Islet precursor cell (in vitro differentiated cells): ENCODE data around the gene GRIK4.

Experiments used
- DNase-seq: peaks from one replicate; pipeline ENCODE4 v3.0.0-alpha.2; 2018

GRIK4 gene

DNA sequence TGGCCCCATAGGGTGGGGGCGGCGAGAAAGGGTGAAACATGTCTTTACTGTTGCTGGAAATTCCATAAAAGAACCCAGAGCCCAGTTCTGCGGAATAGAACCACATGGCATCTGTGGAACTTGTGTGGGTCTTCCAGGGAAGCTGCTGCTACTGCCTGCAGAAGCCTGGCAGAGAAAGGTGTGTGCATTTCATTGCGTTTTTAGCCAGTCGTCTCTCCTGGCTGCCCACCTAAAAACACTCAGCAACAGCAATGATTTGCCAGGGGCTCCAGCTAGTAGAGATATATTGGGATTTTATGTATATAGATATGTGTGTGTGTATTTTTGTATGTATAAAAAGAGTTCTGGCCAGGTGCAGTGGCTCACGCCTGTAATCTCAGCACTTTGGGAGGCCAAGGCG lies 385.1 kb downstream of the GRIK4 start:
- no peak for DNase-seq

- DNase-seq = no peak
Measured at GRCh38 chr11:120898568-120898967, 387.0 kb downstream of the GRIK4 start.

- DNase-seq = no peak
Measured at GRCh38 chr11:120899720-120900119, 388.2 kb downstream of the GRIK4 start.

DNA sequence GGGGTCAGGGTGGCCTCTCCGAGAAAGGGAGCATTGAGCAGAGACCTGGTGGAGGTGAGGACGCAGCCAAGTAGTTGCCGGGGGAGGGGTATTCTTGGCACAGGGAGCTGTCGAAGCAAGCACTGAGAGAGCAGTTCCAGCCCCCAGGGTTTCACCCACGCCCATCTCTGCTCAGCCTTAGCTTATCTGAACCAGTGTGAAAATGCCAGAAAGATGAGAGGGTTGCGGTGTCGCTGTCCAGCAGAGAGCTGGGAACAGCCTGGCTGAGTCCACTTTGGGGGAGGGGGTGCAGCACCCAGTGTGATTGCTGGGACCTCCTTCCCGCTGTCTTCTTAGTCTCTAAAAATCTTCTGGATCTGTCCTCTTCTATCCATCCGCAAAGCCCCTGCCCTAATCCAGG lies 389.1 kb downstream of the GRIK4 start:
- peak; percentile 82 for DNase-seq

- DNase-seq = no peak
Measured at GRCh38 chr11:120903686-120904085, 392.1 kb downstream of the GRIK4 start.

DNA sequence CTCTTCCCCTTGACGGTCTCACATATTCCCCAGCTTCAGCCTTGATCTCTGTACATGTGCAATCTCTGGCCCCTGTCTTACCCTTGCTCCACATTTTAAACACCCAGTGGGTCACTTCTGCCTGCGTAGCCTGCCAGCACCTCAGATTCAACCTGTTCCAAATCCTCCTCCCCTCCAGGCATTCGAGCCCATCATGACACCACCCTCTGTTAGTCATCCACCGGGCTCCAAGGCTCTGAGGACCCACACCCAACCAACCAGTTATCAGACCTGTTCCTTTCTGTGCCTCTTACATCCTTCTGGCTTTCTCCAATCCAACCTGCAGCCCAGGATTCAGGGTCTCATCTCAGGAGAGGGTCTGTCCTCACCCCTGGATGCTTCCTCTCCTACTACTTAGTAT lies 392.6 kb downstream of the GRIK4 start:
- no peak for DNase-seq

GRCh38 chr11:120906766-120907165 lies 395.2 kb downstream of the GRIK4 start:
- DNase-seq = no peak

DNA sequence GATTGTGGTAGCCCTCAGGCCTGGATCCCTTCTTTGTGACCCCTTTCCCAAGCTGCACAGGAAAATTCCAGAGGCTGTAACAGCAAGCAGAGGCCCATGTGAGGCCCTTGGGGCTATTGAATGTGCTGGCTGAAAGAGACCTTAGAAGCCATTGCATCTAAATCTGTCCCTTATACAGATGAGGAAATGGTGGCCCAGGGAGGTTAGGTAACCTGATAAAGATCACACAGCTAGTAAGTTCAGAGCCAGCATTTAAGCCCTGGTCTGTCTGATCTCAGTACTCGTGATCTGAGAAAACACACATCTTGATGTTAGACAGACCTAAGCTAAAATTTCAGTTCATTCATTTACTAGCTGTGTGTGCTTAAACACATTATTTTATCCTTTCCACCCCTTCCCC lies 396.4 kb downstream of the GRIK4 start:
- DNase-seq = no peak

DNA sequence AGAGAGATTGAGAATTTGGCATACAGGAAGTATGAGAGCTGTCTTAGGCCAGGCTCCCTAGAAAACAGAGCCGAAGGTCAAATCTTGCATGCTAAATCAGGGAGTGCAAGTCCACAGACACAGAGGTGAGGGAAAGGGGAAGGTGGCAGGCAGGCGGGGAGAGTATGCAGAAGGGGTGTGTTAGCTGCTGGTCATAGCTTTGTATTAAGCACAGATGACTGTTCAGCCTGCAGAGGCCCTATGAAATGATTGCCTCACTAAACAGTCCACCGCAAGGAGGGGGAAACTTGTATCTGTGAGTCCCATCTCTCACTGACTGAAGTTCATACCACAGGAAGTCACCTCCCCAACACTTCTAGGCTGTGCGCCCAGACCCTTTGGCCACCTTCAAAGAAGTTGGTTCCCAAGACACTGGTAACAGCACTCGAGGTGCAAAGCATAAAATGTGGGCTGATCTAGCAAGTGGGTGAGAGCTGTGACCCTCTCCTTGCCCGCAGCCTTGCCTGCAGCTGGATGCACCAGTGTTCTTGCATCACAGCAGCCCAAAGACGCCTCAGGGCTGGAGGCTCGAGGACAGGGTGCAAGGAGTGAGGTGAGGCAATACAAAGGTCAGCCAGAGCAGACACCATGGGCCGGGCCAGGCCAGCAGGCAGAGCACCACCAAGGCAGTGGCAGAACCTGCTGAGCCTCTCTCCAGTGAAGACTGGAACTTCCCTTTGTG lies 397.1 kb downstream of the GRIK4 start:
- peak; percentile 70 for DNase-seq

- DNase-seq = no peak
Measured at GRCh38 chr11:120909676-120910416, 398.3 kb downstream of the GRIK4 start.

- no peak for DNase-seq
Measured at GRCh38 chr11:120911943-120912342, 400.4 kb downstream of the GRIK4 start.

DNA sequence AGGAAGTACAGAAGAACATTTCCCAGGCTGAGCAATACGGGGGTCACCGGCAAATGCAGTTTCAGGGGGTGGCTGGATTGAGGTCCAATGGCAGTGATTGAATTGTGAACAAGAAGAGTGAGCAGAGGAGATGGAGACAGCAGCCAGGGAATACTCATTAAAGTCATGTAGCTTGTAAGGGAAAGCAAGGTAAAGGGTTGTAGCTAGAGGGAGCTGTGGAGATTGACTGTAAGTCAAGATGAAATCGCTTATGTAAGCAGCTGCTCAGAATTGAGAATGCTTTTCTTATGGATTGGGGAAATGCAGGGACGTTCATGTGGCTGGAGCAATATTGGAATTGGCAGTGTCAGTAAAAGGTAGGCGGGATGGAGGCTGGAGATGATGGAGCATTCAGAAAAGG lies 401.0 kb downstream of the GRIK4 start:
- no peak for DNase-seq

- DNase-seq = no peak
Measured at GRCh38 chr11:120912915-120913314, 401.4 kb downstream of the GRIK4 start.

- no peak for DNase-seq
Measured at GRCh38 chr11:120914021-120914420, 402.5 kb downstream of the GRIK4 start.

GRCh38 chr11:120914601-120915000 lies 403.1 kb downstream of the GRIK4 start:
- no peak for DNase-seq

GRCh38 chr11:120917559-120918239 lies 406.2 kb downstream of the GRIK4 start:
- no peak for DNase-seq

DNA sequence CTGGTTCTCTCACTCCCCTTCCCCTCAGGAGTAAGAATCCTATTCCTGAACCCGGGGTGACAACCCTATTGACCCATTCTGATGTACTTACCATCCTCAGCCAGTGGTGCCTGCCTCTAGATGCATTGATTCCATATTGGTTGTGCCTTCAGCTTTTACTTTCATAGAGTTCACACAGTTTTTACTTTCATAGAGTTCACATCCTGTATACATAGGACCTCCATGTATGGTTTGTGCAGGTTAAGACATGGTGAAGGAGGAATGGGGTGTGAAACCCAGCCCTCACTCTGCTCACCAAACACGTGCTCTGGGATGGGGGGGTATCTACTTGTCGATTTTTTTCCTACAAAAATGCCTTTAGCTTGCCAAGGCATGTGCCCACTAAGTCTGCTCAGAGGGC lies 406.7 kb downstream of the GRIK4 start:
- no peak for DNase-seq

DNA sequence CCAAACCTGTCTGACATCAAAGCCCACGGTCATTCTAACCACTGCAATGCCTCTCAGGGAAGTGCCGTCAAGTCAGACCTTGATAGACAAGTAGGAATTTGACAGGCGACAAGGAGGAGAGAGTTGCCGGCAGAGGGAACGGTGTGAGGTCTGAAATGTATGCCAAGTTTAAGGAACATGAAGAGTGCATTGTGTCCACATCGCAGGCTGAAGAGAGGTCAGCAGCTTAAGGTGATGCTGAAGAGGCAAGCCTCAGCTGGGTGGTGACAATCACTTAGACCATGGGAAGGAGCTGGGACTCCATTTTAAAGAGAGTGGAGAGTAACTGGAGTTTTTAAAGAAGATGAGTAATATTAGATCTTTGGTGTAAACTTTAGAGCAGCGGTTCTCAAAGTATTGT lies 407.5 kb downstream of the GRIK4 start:
- no peak for DNase-seq

DNA sequence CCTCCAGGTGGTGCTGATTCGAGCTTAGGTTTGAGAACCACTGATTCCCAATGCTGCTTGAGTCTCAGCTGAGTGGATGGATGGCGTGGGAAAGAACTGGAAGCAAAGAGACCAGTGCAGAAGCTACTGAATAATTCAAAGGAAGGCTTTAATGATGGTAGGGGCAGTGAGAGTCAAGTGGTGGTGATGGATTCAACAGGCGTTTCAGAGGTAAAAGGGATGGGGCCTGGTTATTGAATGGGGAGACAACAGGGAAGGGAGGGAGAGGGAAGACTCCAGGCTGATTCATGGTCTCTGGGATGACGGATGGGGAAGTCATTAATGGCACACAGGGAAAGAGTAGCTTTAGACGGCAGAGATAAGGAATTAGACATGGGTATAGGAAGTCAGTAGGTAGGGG lies 408.0 kb downstream of the GRIK4 start:
- DNase-seq = no peak

GRCh38 chr11:120923866-120924508 lies 412.4 kb downstream of the GRIK4 start:
- DNase-seq = no peak

DNA sequence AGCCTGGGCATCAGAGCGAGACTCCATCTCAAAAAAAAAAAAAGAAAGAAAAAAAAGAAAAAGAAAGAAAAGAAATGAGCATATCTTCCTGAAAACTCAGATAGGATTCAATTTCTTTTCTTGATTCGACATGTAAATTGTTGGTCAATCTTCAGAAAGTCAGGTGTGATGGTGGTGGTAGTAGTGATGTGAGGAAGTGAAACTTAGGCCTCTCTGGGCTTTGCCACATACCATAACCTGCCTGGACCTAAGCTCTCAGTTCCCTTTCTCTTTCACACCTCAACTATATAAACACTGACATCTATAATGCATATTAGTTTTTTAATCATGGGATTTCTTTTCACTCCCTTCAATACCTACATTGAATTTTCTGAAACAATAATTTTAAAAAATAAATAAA lies 414.4 kb downstream of the GRIK4 start:
- no peak for DNase-seq

DNA sequence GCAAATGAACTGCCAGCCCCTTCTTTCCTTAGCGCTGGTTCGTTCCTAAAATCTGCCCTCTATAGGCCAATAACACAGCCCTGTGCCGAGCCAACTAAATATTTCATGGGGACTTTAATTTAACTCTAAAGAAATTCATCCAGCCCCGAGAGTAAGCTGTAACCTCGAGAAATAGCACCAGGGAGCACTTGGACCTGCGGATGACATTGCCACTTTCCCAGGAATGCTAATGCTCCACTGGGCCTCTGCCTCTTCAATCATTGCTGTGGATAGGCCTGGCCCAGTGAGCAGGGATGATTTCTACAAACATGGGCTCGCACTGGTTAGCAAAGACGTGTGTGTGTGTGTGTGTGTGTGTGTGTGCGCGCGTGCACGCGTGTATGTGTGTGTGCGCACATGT lies 417.1 kb downstream of the GRIK4 start:
- no peak for DNase-seq

- no peak for DNase-seq
Measured at GRCh38 chr11:120929090-120929489, 417.5 kb downstream of the GRIK4 start.
